Sigmoid colon (tissue), 7 donors: ENCODE measurements around the gene GFPT1. TPM values are rescaled to one million over a fixed set of nuclear protein-coding genes. Genes with fewer than 3 reads are reported as not detected.

Experiments used
- DNase-seq: peaks from one replicate; pipeline ENCODE4 v3.0.0-alpha.2; 2019
- H3K27ac ChIP-seq, 4 donors: fragments of 200-600 bp; sonication (generic); one replicate each; pipeline ENCODE4 v1.5.1; 2016 to 2019; ENCODE audit warnings: mild to moderate bottlenecking in 1 of 4
- H3K27me3 ChIP-seq, 3 donors: fragments of 200-600 bp; sonication (generic); one replicate each; pipeline ENCODE4 v1.5.1; 2019; ENCODE audit warnings: mild to moderate bottlenecking in 1 of 3
- H3K36me3 ChIP-seq, 4 donors: fragments of 200-600 bp; sonication (generic); one replicate each; pipeline ENCODE4 v1.5.1; 2016 to 2019
- H3K4me1 ChIP-seq, 4 donors: fragments of 200-600 bp; sonication (generic); one replicate each; pipeline ENCODE4 v1.5.1; 2017 to 2019
- H3K4me3 ChIP-seq, 4 donors: fragments of 200-600 bp; sonication (generic); one replicate each; pipeline ENCODE4 v1.5.1; 2017 to 2019; ENCODE audit warnings: mild to moderate bottlenecking in 2 of 4, moderate library complexity in 1 of 4
- H3K9me3 ChIP-seq, 4 donors: fragments of 200-600 bp in 3 of 4; sonication (generic) in 3 of 4; one replicate each; pipeline versions ENCODE4 v1.5.1 to v1.6.1; 2013 to 2019
- CTCF ChIP-seq, 4 experiments: fragments of 450-650 bp in 3 of 4; fragments of 200-600 bp in 1 of 4; IDR thresholded peaks; one replicate each; pipeline ENCODE4 v1.5.1; 2016 to 2019; ENCODE audit warnings: antibody characterized with exemption in 4 of 4, mild to moderate bottlenecking in 3 of 4, moderate library complexity in 2 of 4
- EP300 ChIP-seq, 4 donors: sonication (generic); formaldehyde crosslinking; IDR thresholded peaks; one replicate each; pipeline ENCODE4 v1.6.1; 2017; ENCODE audit warnings: antibody characterized with exemption in 4 of 4
- POLR2A ChIP-seq, 2 donors: fragments of 450-650 bp; IDR thresholded peaks; one replicate each; pipeline ENCODE4 v1.6.1; 2016; ENCODE audit warnings: antibody characterized with exemption in 2 of 2, mild to moderate bottlenecking in 2 of 2, moderate library complexity in 2 of 2
- POLR2AphosphoS5 ChIP-seq, 4 donors: sonication (generic); formaldehyde crosslinking; IDR thresholded peaks; one replicate each; pipeline ENCODE4 v1.6.1; 2017; ENCODE audit warnings: antibody characterized with exemption in 4 of 4
- WGBS, 2 donors: extraction: QIAGEN DNeasy Blood & Tissue Kit; methylation state at CpG; one replicate each; pipeline ENCODE4 v1.1.7; 2013; 5-methylcytosine and 5-hydroxymethylcytosine counted together
- intact Hi-C: fragments of 100-400 bp; cut with DNase I; formaldehyde crosslinking; loops from one replicate; pipeline ENCODE4 v1.15.1; 2023
- polyA plus RNA-seq, 3 donors: library from polyadenylated mRNA; stranded (reverse); fragments of 200-250 nt; gene quantifications; one replicate each; pipeline ENCODE4 v1.2.3, GENCODE V29; 2013
- total RNA-seq, 4 donors: library from RNA; depleted of rRNA; stranded (reverse); fragments of >200 nt; gene quantifications; one replicate each; pipeline ENCODE4 v1.1.0, GENCODE V29; 2016
- donor health status: healthy with polysubstance abuse.
- donor health status: Bipolar disorder and iron deficiency.
- donor health status: healthy.

Gene GFPT1
- total and polyA plus RNA-seq, 7 donors = 14.5 to 45.5 (median 24.4) TPM

GRCh38 chr2:69298261-69298660, 88.8 kb downstream of the GFPT1 start:
- TF ChIP-seq CTCF (IDR thresholded peaks at IDR 0.05) (no peak), POLR2A (IDR thresholded peaks at IDR 0.05) (no peak), EP300 (IDR thresholded peaks at IDR 0.05) (no peak), POLR2AphosphoS5 (IDR thresholded peaks at IDR 0.05) (no peak)
- WGBS, 2 donors = 79 to 82% methylated on average over 7 of the region's 7 CpGs
- H3K27ac ChIP-seq = peak overlapping the region in 1 of 4 donors; percentile 18
- H3K9me3 ChIP-seq = no peaks in the 10 kb centered on the region
- peaks cover 0 to 12% (median 0%) of the 10 kb centered on the region in 4 donors for H3K4me1 ChIP-seq
- no peak overlapping the region for H3K4me3 ChIP-seq
- DNase-seq = no peak
- H3K36me3 ChIP-seq = no peaks in the 10 kb centered on the region
- no peaks in the 10 kb centered on the region for H3K27me3 ChIP-seq
- intact Hi-C loops = no loop called here

DNA sequence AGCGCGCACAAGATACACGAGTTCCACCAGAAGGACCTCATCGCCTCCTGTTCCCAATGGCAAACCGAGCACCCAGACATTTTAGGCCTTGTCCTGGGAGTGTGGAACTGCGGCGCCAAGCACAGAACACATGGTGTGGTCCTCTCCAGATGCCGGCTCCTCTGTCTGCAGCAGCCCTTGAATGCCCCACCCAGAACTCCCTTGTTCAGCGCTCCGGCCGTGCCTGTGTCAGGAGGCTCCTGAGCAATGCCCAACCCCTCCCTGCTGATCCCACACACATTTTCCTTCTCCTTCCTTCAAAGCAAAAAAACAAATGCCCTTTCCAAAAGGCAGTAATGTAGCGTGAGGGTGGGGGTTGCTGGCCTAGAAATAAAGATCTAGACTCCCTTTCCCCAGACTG, 89.8 kb downstream of the GFPT1 start:
- H3K27me3 ChIP-seq = no peaks in the 10 kb centered on the region
- TF ChIP-seq POLR2AphosphoS5 (IDR thresholded peaks at IDR 0.05) = no peak
- TF ChIP-seq EP300 (IDR thresholded peaks at IDR 0.05) = no peak
- TF ChIP-seq POLR2A (IDR thresholded peaks at IDR 0.05) = no peak
- no peak for TF ChIP-seq CTCF (IDR thresholded peaks at IDR 0.05)
- H3K9me3 ChIP-seq = no peaks in the 10 kb centered on the region
- DNase-seq = no peak
- intact Hi-C loops = no loop called here
- no peak overlapping the region for H3K4me3 ChIP-seq
- WGBS, 2 donors = 91 to 95% methylated on average over 12 of the region's 12 CpGs
- H3K36me3 ChIP-seq = no peaks in the 10 kb centered on the region
- peaks cover 0 to 17% (median 2%) of the 10 kb centered on the region in 4 donors for H3K4me1 ChIP-seq
- no peak overlapping the region for H3K27ac ChIP-seq

- 93% methylated on average over 3 of the region's 3 CpGs for WGBS, 2 donors
- H3K4me3 ChIP-seq = no peak overlapping the region
- intact Hi-C loops = no loop called here
These were observed 90.6 kb downstream of the GFPT1 start for GRCh38 chr2:69296421-69296820.

GRCh38 chr2:69292256-69292655, 94.8 kb downstream of the GFPT1 start:
- Histone ChIP-seq H3K4me3 (no peak overlapping the region), H3K9me3 (no peaks in the 10 kb centered on the region), H3K27me3 (no peaks in the 10 kb centered on the region), H3K4me1 (peaks cover 0 to 26% (median 20%) of the 10 kb centered on the region in 4 donors), H3K36me3 (no peaks in the 10 kb centered on the region), H3K27ac (peak overlapping the region in 3 of 4 donors; percentile 22 to 79 (median 62))
- DNase-seq = no peak
- intact Hi-C loops = loop anchor here (5.0 kb wide), 1 partner anchor 40 kb away; no protein-coding TSS in a partner anchor
- WGBS, 2 donors = 82% methylated on average over 3 of the region's 3 CpGs
- no peak for TF ChIP-seq POLR2A (IDR thresholded peaks at IDR 0.05)
- no peak for TF ChIP-seq CTCF (IDR thresholded peaks at IDR 0.05)
- no peak for TF ChIP-seq EP300 (IDR thresholded peaks at IDR 0.05)
- TF ChIP-seq POLR2AphosphoS5 (IDR thresholded peaks at IDR 0.05) = no peak

More at GRCh38 chr2:69296421-69296820, 90.6 kb downstream of the GFPT1 start:
- TF ChIP-seq POLR2A (IDR thresholded peaks at IDR 0.05) = no peak
- TF ChIP-seq EP300 (IDR thresholded peaks at IDR 0.05) = no peak
- no peaks in the 10 kb centered on the region for H3K9me3 ChIP-seq
- no peaks in the 10 kb centered on the region for H3K27me3 ChIP-seq
- no peak for DNase-seq
- H3K36me3 ChIP-seq = no peaks in the 10 kb centered on the region
- H3K27ac ChIP-seq = no peak overlapping the region
- peaks cover 0 to 25% (median 9%) of the 10 kb centered on the region in 4 donors for H3K4me1 ChIP-seq

DNA sequence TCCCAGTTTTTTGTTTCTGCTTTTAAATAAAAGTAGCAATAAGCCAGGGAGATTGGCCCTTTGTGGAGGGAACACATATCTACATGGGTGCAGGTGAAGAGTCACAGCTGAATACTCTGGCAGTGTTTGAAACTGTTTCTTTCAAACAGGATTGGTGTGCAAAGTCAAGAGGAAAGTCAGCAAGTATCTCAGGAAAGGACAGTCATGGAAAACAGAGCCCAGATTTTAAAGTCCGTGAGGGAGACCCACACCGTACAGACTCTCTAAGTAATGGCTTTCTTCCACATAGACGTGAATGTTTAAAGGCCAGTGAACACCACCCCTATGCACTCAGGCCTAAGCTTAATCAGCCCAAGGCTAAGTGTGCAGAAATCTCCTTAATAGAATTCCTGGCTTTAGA, 95.3 kb downstream of the GFPT1 start:
- Histone ChIP-seq H3K36me3 (no peaks in the 10 kb centered on the region), H3K9me3 (no peaks in the 10 kb centered on the region), H3K4me3 (no peak overlapping the region), H3K27ac (peak overlapping the region in 3 of 4 donors; percentile 22 to 79 (median 62)), H3K4me1 (peaks cover 0 to 26% (median 20%) of the 10 kb centered on the region in 4 donors), H3K27me3 (no peaks in the 10 kb centered on the region)
- WGBS, 2 donors = 83 to 87% methylated on average over 3 of the region's 3 CpGs
- DNase-seq = no peak
- intact Hi-C loops = loop anchor here (5.0 kb wide), 1 partner anchor 39 kb away; no protein-coding TSS in a partner anchor
- TF ChIP-seq EP300 (IDR thresholded peaks at IDR 0.05) (no peak), POLR2A (IDR thresholded peaks at IDR 0.05) (no peak), CTCF (IDR thresholded peaks at IDR 0.05) (no peak), POLR2AphosphoS5 (IDR thresholded peaks at IDR 0.05) (no peak)
